PFSK-1 (cell line): Measurements from ENCODE around the gene MSI2.

Source experiments
- FOXP2 ChIP-seq: optimal IDR thresholded peaks from 2 replicates; pipeline ENCODE3; 2011; ENCODE audit warnings: borderline replicate concordance, control low read depth, inconsistent platforms; ENCODE audit not compliant: insufficient read depth; ENCODE audit errors: extremely low read length, extremely low read depth
- POLR2AphosphoS5 ChIP-seq: IDR thresholded peaks from 2 replicates; pipeline ENCODE4 v1.6.1; 2012; ENCODE audit warnings: low read depth, mild to moderate bottlenecking, control low read depth, low read length, moderate library complexity
- REST ChIP-seq, 2 experiments: IDR thresholded peaks; 2 replicates each; pipeline versions ENCODE4 v1.6.1 to v1.8.0; 2011 to 2012; ENCODE audit warnings: low read depth in 2 of 2, low read length in 2 of 2, control low read depth in 1 of 2, inconsistent platforms in 1 of 2, mild to moderate bottlenecking in 1 of 2, moderate library complexity in 1 of 2; ENCODE audit not compliant: insufficient read depth in 1 of 2
- SIN3A ChIP-seq: IDR thresholded peaks from 2 replicates; pipeline ENCODE4 v1.6.1; 2012; ENCODE audit warnings: mild to moderate bottlenecking, low read length, moderate library complexity, borderline replicate concordance; ENCODE audit not compliant: insufficient read depth

- TF ChIP-seq FOXP2 (no peak), REST (IDR thresholded peaks at IDR 0.05; ENCODE audit: insufficient read depth in 1 of 2, low read depth in 2 of 2, low read length in 2 of 2) (no peak), POLR2AphosphoS5 (no peak), SIN3A (no peak)
These were observed 71.0 kb downstream of the MSI2 start for GRCh38 chr17:57327176-57327970.
